Ishikawa (cell line): Measurements from ENCODE around the gene COMP.
A peak's percentile ranks its signal among the peaks of the same experiment; 100 is the strongest.

Source experiments
- CEBPB ChIP-seq: IDR thresholded peaks from 2 replicates; pipeline ENCODE4 v1.6.1; 2012
- CREB1 ChIP-seq: IDR thresholded peaks from 2 replicates; pipeline ENCODE4 v1.6.1; 2012; ENCODE audit warnings: low read depth
- EGR1 ChIP-seq: IDR thresholded peaks from 2 replicates; pipeline ENCODE4 v1.6.1; 2012
- EP300 ChIP-seq: IDR thresholded peaks from 2 replicates; pipeline ENCODE4 v1.6.1; 2012; ENCODE audit warnings: borderline replicate concordance
- FOXM1 ChIP-seq: IDR thresholded peaks from 2 replicates; pipeline ENCODE4 v1.6.1; 2012; ENCODE audit warnings: low read depth, borderline replicate concordance
- MAX ChIP-seq: IDR thresholded peaks from 2 replicates; pipeline ENCODE4 v1.6.1; 2012
- NFIC ChIP-seq: IDR thresholded peaks from 2 replicates; pipeline ENCODE4 v1.6.1; 2012
- RAD21 ChIP-seq: IDR thresholded peaks from 2 replicates; pipeline ENCODE4 v1.6.1; 2012; ENCODE audit warnings: low read depth
- REST ChIP-seq: IDR thresholded peaks from 2 replicates; pipeline ENCODE4 v1.6.1; 2012; ENCODE audit warnings: low read depth, mild to moderate bottlenecking
- TAF1 ChIP-seq: IDR thresholded peaks from 2 replicates; pipeline ENCODE4 v1.6.1; 2012; ENCODE audit warnings: low read depth, mild to moderate bottlenecking
- TCF12 ChIP-seq: IDR thresholded peaks from 2 replicates; pipeline ENCODE4 v1.6.1; 2012; ENCODE audit warnings: low read depth
- TEAD4 ChIP-seq: IDR thresholded peaks from 2 replicates; pipeline ENCODE4 v1.6.1; 2012
- USF1 ChIP-seq: IDR thresholded peaks from 2 replicates; pipeline ENCODE4 v1.6.1; 2012
- YY1 ChIP-seq: IDR thresholded peaks from 2 replicates; pipeline ENCODE4 v1.6.1; 2012; ENCODE audit warnings: low read depth
- ZBTB7A ChIP-seq: IDR thresholded peaks from 2 replicates; pipeline ENCODE4 v1.6.1; 2012; ENCODE audit warnings: low read depth

Gene COMP

GRCh38 chr19:18759304-18759994 lies 31.7 kb downstream of the COMP start:
- TF ChIP-seq TEAD4: no peak
- no peak for TF ChIP-seq USF1
- TF ChIP-seq ZBTB7A: peak; percentile 6; the same call in 1 of the 2 replicates
- no peak for TF ChIP-seq CREB1
- TF ChIP-seq NFIC: no peak
- TF ChIP-seq CEBPB: no peak
- no peak for TF ChIP-seq TCF12
- TF ChIP-seq FOXM1: no peak

- TF ChIP-seq EP300: peak; percentile 88
- TF ChIP-seq USF1: peak; percentile 2; the same call in 1 of the 2 replicates
- TF ChIP-seq EGR1: no peak
- no peak; the same call in 1 of the 2 replicates for TF ChIP-seq RAD21
- no peak for TF ChIP-seq REST
- TF ChIP-seq CREB1: no peak
- peak; percentile 55; the same call in 1 of the 2 replicates for TF ChIP-seq ZBTB7A
- TF ChIP-seq YY1: no peak
- TF ChIP-seq FOXM1: peak; percentile 55; the same call in 1 of the 2 replicates
- 0 out of 2 replicates have a peak, but pooled peaks have one; percentile 43 for TF ChIP-seq MAX
- TF ChIP-seq CEBPB: no peak
- TF ChIP-seq NFIC: peak; percentile 88
- TF ChIP-seq TAF1: no peak
- 0 out of 2 replicates have a peak, but pooled peaks have one; percentile 62 for TF ChIP-seq TEAD4
- peak; percentile 88 for TF ChIP-seq TCF12
These were observed 34.2 kb downstream of the COMP start for GRCh38 chr19:18756896-18757295.

- TF ChIP-seq NFIC (no peak), EP300 (no peak), TCF12 (no peak), TAF1 (no peak), REST (no peak), MAX (no peak), EGR1 (no peak), CREB1 (no peak), USF1 (no peak), YY1 (no peak), TEAD4 (no peak), CEBPB (no peak), FOXM1 (no peak), RAD21 (no peak), ZBTB7A (no peak)
These were observed 36.6 kb downstream of the COMP start for GRCh38 chr19:18754501-18754900.

GRCh38 chr19:18751571-18751970 lies 39.5 kb downstream of the COMP start:
- TF ChIP-seq CEBPB (no peak), TEAD4 (no peak), REST (no peak), TCF12 (no peak), RAD21 (no peak), NFIC (no peak), YY1 (no peak), EP300 (no peak), USF1 (no peak)
